CD4-positive, alpha-beta T cell (primary cell): ENCODE measurements around the gene FAM156A. TPM values are rescaled to one million over a fixed set of nuclear protein-coding genes. Genes with fewer than 3 reads are reported as not detected.
"Not testable (repeated sequence)": the region's sequence is repeated elsewhere in the genome, so short reads cannot be mapped to it uniquely, and the experiment has no call there.

Experiments used
- ATAC-seq: fragments of 200-7000 bp; cut with Tn5 transposase; one replicate; pipeline ENCODE4 v1.10.0; 2022; ENCODE audit warnings: mild to moderate bottlenecking; ENCODE audit not compliant: poor library complexity
- CTCF ChIA-PET: fragments of 350-600 bp; sonication (Branson Sonifier 250); formaldehyde crosslinking; loops from one replicate; lab custom pipeline; 2021; ENCODE audit warnings: antibody characterized with exemption, inconsistent platforms; lab: Charles Lee
- POLR2A ChIA-PET: fragments of 350-600 bp; sonication (Branson Sonifier 250); formaldehyde crosslinking; loops from one replicate; lab custom pipeline; 2021; ENCODE audit warnings: antibody characterized with exemption, inconsistent platforms; lab: Charles Lee
- DNase-seq, 14 experiments: peaks; one replicate each; pipeline ENCODE4 v3.0.0-alpha.2; 2013 to 2020; ENCODE audit warnings: mixed read lengths in 2 of 14
- H3K27ac ChIP-seq, 2 donors: one replicate each; pipeline versions ENCODE4 v1.5.1 to v1.7.0; 2013; ENCODE audit warnings: low read length in 2 of 2, low read depth in 1 of 2, mild to moderate bottlenecking in 1 of 2
- H3K27me3 ChIP-seq, 2 experiments: 1 replicate in 1 of 2; 2 replicates in 1 of 2; pipeline versions ENCODE4 v1.6.1 to v1.7.0; 2013; ENCODE audit warnings: low read length in 2 of 2, control low read depth in 1 of 2, mild to moderate bottlenecking in 1 of 2, moderate library complexity in 1 of 2; ENCODE audit not compliant: insufficient read depth in 2 of 2, control insufficient read depth in 1 of 2
- H3K36me3 ChIP-seq: one replicate; pipeline ENCODE4 v1.6.1; 2013; ENCODE audit warnings: low read length, control low read depth; ENCODE audit not compliant: insufficient read depth
- H3K4me1 ChIP-seq: one replicate; pipeline ENCODE4 v1.6.1; 2013; ENCODE audit warnings: low read length, control low read depth; ENCODE audit not compliant: insufficient read depth
- H3K4me3 ChIP-seq: one replicate; pipeline ENCODE4 v1.5.1; 2013; ENCODE audit warnings: mild to moderate bottlenecking, low read length, moderate library complexity
- H3K9me3 ChIP-seq, 2 experiments: 1 replicate in 1 of 2; 2 replicates in 1 of 2; pipeline versions ENCODE4 v1.6.1 to v1.7.0; 2013; ENCODE audit warnings: low read length in 2 of 2, mild to moderate bottlenecking in 2 of 2, control low read depth in 1 of 2, moderate library complexity in 1 of 2; ENCODE audit not compliant: control insufficient read depth in 1 of 2, insufficient read depth in 1 of 2
- H3K27ac Mint-ChIP-seq: one replicate; pipeline ENCODE4 v1.8.0; 2020; ENCODE audit warnings: mixed read lengths
- H3K27me3 Mint-ChIP-seq: one replicate; pipeline ENCODE4 v1.8.0; 2021; ENCODE audit warnings: mixed read lengths
- H3K36me3 Mint-ChIP-seq: one replicate; pipeline ENCODE4 v1.8.0; 2021; ENCODE audit warnings: low read depth, mixed read lengths
- H3K4me1 Mint-ChIP-seq: one replicate; pipeline ENCODE4 v1.8.0; 2021; ENCODE audit warnings: low read depth, mixed read lengths
- H3K4me3 Mint-ChIP-seq: one replicate; pipeline ENCODE4 v1.8.0; 2020; ENCODE audit warnings: mild to moderate bottlenecking, mixed read lengths
- H3K9me3 Mint-ChIP-seq: one replicate; pipeline ENCODE4 v1.8.0; 2020; ENCODE audit warnings: mixed read lengths
- CTCF ChIP-seq: fragments of 200-600 bp; IDR thresholded peaks from one replicate; pipeline ENCODE4 v1.8.0; 2022; ENCODE audit warnings: antibody characterized with exemption, mild to moderate bottlenecking
- intact Hi-C, 2 experiments: fragments of 100-400 bp; cut with DNase I in 1 of 2; cut with micrococcal nuclease in 1 of 2; formaldehyde crosslinking; loops; one replicate each; pipeline versions ENCODE4 v1.15.1 to v1.9.0; 2023 to 2025; cut with DNase I, micrococcal nuclease
- total RNA-seq, 174 experiments: library from RNA in 2 of 174; stranded (reverse) in 2 of 174; gene quantifications; one replicate each; pipeline ENCODE4 v1.2.3 and lab custom pipeline; 2021 to 2026

The FAM156A gene
- total RNA-seq, 2 experiments from 2014 or later = 16.0 TPM

- DNase-seq (no peak), ATAC-seq (no peak)
- H3K9me3 Mint-ChIP-seq = no peaks in the 10 kb centered on the region
- H3K4me3 ChIP-seq = no peak overlapping the region
- peaks cover 28% of the 10 kb centered on the region for H3K4me1 ChIP-seq
- H3K36me3 ChIP-seq = no peaks in the 10 kb centered on the region
- no peak overlapping the region for H3K4me3 Mint-ChIP-seq
- H3K27me3 ChIP-seq = no peaks in the 10 kb centered on the region
- H3K9me3 ChIP-seq = no peaks in the 10 kb centered on the region
- TF ChIP-seq CTCF = no peak
- H3K27me3 Mint-ChIP-seq = no peaks in the 10 kb centered on the region
- H3K27ac Mint-ChIP-seq = no peak overlapping the region
- ChIA-PET POLR2A (no interaction called here), CTCF (no interaction called here)
- intact Hi-C loops = no loop called here
- peaks cover 5% of the 10 kb centered on the region for H3K36me3 Mint-ChIP-seq
- H3K27ac ChIP-seq = no peak overlapping the region
- H3K4me1 Mint-ChIP-seq = peaks cover 35% of the 10 kb centered on the region
Measured at GRCh38 chrX:52990848-52991247, 32.5 kb upstream of the FAM156A start.

GRCh38 chrX:52990011-52990631 lies 31.8 kb upstream of the FAM156A start:
- POLR2A ChIA-PET, H3K27ac ChIP-seq, intact Hi-C loops, H3K36me3 ChIP-seq, H3K36me3 Mint-ChIP-seq, H3K27me3 ChIP-seq, H3K4me3 ChIP-seq, H3K27me3 Mint-ChIP-seq, H3K9me3 ChIP-seq, H3K9me3 Mint-ChIP-seq: not testable (repeated sequence)
- H3K4me3 Mint-ChIP-seq = peak overlapping the region; percentile 65
- peak; percentile 25 to 72 (median 43) for DNase-seq
- peaks cover 25% of the 10 kb centered on the region for H3K4me1 ChIP-seq
- peak; percentile 79 for ATAC-seq
- H3K4me1 Mint-ChIP-seq = peaks cover 28% of the 10 kb centered on the region
- CTCF ChIA-PET = interaction anchor here (1.2 kb wide), 1 partner anchor 55 kb away, joined by 4 read pairs; no protein-coding TSS in a partner anchor
- peak overlapping the region; percentile 70 for H3K27ac Mint-ChIP-seq
- peak; percentile 51 for TF ChIP-seq CTCF

GRCh38 chrX:52988985-52989917 lies 30.9 kb upstream of the FAM156A start:
- Mint-ChIP-seq H3K4me1 (peaks cover 19% of the 10 kb centered on the region), H3K9me3 (no peaks in the 10 kb centered on the region), H3K27me3 (no peaks in the 10 kb centered on the region), H3K27ac (no peak overlapping the region), H3K4me3 (peak overlapping the region; percentile 42), H3K36me3 (no peaks in the 10 kb centered on the region)
- ChIA-PET POLR2A (no interaction called here), CTCF (interaction anchor here (1.2 kb wide), 1 partner anchor 54 kb away, joined by 4 read pairs; no protein-coding TSS in a partner anchor)
- ATAC-seq = no peak
- Histone ChIP-seq H3K36me3 (no peaks in the 10 kb centered on the region), H3K27ac (no peak overlapping the region), H3K27me3 (no peaks in the 10 kb centered on the region), H3K9me3 (no peaks in the 10 kb centered on the region), H3K4me3 (no peak overlapping the region), H3K4me1 (peaks cover 16% of the 10 kb centered on the region)
- intact Hi-C loops = no loop called here
- no peak for DNase-seq
- no peak for TF ChIP-seq CTCF
